Measurements from ENCODE around the gene KSR2.

- no peak for TF ChIP-seq CTCF (conservative IDR thresholded peaks at IDR 0.05; ENCODE audit: low read depth, low read length)
- TF ChIP-seq EZH2 (IDR thresholded peaks at IDR 0.05; ENCODE audit: borderline replicate concordance, low read depth, low read length, poor library complexity, severe bottlenecking): no peak
These were observed 461.2 kb downstream of the KSR2 start for GRCh38 chr12:117507548-117507947.

Measured in A673 (cell line).